Spleen (tissue), 7 donors: ENCODE measurements around the gene GART.
"Not testable (repeated sequence)": the region's sequence is repeated elsewhere in the genome, so short reads cannot be mapped to it uniquely, and the experiment has no call there.

Experiments
- CTCF ChIP-seq, 11 experiments: fragments of 200-600 bp in 7 of 11; fragments of 450-650 bp in 4 of 11; sonication (generic) in 4 of 11; IDR thresholded peaks in 8 of 11; conservative IDR thresholded peaks in 3 of 11; 1 replicate in 7 of 11; 2 replicates in 4 of 11; pipeline versions ENCODE4 v1.4.0 to v1.8.0; 2016 to 2021; ENCODE audit warnings: antibody characterized with exemption in 11 of 11, inconsistent platforms in 4 of 11, mild to moderate bottlenecking in 1 of 11
- POLR2A ChIP-seq, 3 donors: fragments of 450-650 bp; IDR thresholded peaks; one replicate each; pipeline ENCODE4 v1.5.1; 2017; ENCODE audit warnings: antibody characterized with exemption in 3 of 3, mild to moderate bottlenecking in 1 of 3
- POLR2AphosphoS5 ChIP-seq, 3 donors: sonication (generic); formaldehyde crosslinking; IDR thresholded peaks; one replicate each; pipeline ENCODE4 v1.5.1; 2017; ENCODE audit warnings: antibody characterized with exemption in 3 of 3
- donor health status: DM: no; HTN: no; CAD: no; lungs with moderate emphysema.
- donor health status: DM: no; HTN: no; CAD: no.
- donor health status: DM: no; HTN: no; CAD: no.

DNA sequence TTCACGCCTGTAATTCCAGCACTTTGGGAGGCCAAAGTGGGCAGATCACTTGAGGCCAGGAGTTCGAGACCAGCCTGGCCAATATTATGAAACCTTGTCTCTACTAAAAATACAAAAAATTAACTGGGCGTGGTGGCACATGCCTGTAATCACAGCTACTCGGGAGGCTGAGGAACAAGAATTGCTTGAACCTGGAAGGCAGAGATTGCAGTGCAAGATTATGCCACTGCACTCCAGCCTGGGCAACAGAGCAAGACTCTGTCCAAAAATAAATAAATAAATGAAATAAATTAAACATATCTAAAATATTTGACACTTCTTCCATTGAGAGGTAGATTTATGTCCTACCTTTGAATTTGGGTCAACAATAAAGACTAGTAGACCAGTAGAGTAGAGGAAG lies 72.7 kb downstream of the GART start:
- TF ChIP-seq CTCF (IDR thresholded peaks at IDR 0.05 in 8 of 11, conservative IDR thresholded peaks at IDR 0.05 in 3 of 11); POLR2A (IDR thresholded peaks at IDR 0.05); POLR2AphosphoS5 (IDR thresholded peaks at IDR 0.05): not testable (repeated sequence)
